ENCODE data around the gene KDM4E. TPM values are rescaled to one million over a fixed set of nuclear protein-coding genes. Genes with fewer than 3 reads are reported as not detected.

Gene KDM4E
- total and polyA plus RNA-seq, 4 donors, result not detected

DNA sequence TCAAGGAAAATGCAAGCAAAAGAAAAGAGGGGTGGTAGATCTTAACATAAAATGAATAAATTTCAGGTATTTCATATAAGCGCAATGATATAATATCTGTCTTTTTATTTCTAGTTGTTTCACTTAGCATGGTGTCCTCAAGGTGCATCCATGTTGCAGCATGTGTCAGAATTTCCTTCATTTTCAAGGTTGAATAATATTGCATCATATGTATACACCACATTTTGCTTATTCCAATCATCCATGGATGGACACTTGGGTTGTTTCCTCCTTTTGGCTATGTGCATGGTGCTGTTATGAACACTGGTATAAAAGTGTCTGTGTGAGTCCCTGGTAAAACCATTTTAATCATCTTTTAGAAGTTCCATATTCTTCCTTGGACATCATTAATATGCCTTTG, 17.2 kb downstream of the KDM4E start:
- Histone ChIP-seq H3K9me3 (ENCODE audit: control insufficient read depth in 4 of 4, low read length in 3 of 4) (no peaks in the 10 kb centered on the region), H3K4me3 (ENCODE audit: low read depth in 1 of 3, low read length in 3 of 3) (no peak overlapping the region), H3K27ac (ENCODE audit: low read depth in 1 of 2, low read length in 2 of 2) (no peak overlapping the region), H3K9ac (ENCODE audit: low read depth in 1 of 2, low read length in 2 of 2) (no peak overlapping the region), H3K27me3 (ENCODE audit: control insufficient read depth in 4 of 4, insufficient read depth in 4 of 4, low read length in 3 of 4) (peaks cover 0 to 13% (median 2%) of the 10 kb centered on the region in 4 donors), H3K4me1 (ENCODE audit: control insufficient read depth in 4 of 4, insufficient read depth in 4 of 4, low read length in 3 of 4) (no peaks in the 10 kb centered on the region), H3K36me3 (ENCODE audit: control insufficient read depth in 4 of 4, insufficient read depth in 3 of 4, low read depth in 1 of 4, low read length in 3 of 4) (no peaks in the 10 kb centered on the region)
- 96% methylated on average over 1 of the region's 1 CpG for WGBS
- no peak for TF ChIP-seq YY1 (IDR thresholded peaks at IDR 0.05)
- TF ChIP-seq SP1 (IDR thresholded peaks at IDR 0.05), result no peak
- no peak for TF ChIP-seq FOXA1 (IDR thresholded peaks at IDR 0.05)
- TF ChIP-seq, protein P1, sequence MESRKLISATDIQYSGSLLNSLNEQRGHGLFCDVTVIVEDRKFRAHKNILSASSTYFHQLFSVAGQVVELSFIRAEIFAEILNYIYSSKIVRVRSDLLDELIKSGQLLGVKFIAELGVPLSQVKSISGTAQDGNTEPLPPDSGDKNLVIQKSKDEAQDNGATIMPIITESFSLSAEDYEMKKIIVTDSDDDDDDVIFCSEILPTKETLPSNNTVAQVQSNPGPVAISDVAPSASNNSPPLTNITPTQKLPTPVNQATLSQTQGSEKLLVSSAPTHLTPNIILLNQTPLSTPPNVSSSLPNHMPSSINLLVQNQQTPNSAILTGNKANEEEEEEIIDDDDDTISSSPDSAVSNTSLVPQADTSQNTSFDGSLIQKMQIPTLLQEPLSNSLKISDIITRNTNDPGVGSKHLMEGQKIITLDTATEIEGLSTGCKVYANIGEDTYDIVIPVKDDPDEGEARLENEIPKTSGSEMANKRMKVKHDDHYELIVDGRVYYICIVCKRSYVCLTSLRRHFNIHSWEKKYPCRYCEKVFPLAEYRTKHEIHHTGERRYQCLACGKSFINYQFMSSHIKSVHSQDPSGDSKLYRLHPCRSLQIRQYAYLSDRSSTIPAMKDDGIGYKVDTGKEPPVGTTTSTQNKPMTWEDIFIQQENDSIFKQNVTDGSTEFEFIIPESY (IDR thresholded peaks at IDR 0.05), result no peak
- TF ChIP-seq, protein P2, sequence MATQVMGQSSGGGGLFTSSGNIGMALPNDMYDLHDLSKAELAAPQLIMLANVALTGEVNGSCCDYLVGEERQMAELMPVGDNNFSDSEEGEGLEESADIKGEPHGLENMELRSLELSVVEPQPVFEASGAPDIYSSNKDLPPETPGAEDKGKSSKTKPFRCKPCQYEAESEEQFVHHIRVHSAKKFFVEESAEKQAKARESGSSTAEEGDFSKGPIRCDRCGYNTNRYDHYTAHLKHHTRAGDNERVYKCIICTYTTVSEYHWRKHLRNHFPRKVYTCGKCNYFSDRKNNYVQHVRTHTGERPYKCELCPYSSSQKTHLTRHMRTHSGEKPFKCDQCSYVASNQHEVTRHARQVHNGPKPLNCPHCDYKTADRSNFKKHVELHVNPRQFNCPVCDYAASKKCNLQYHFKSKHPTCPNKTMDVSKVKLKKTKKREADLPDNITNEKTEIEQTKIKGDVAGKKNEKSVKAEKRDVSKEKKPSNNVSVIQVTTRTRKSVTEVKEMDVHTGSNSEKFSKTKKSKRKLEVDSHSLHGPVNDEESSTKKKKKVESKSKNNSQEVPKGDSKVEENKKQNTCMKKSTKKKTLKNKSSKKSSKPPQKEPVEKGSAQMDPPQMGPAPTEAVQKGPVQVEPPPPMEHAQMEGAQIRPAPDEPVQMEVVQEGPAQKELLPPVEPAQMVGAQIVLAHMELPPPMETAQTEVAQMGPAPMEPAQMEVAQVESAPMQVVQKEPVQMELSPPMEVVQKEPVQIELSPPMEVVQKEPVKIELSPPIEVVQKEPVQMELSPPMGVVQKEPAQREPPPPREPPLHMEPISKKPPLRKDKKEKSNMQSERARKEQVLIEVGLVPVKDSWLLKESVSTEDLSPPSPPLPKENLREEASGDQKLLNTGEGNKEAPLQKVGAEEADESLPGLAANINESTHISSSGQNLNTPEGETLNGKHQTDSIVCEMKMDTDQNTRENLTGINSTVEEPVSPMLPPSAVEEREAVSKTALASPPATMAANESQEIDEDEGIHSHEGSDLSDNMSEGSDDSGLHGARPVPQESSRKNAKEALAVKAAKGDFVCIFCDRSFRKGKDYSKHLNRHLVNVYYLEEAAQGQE (IDR thresholded peaks at IDR 0.05), result no peak
- TF ChIP-seq, protein P3, sequence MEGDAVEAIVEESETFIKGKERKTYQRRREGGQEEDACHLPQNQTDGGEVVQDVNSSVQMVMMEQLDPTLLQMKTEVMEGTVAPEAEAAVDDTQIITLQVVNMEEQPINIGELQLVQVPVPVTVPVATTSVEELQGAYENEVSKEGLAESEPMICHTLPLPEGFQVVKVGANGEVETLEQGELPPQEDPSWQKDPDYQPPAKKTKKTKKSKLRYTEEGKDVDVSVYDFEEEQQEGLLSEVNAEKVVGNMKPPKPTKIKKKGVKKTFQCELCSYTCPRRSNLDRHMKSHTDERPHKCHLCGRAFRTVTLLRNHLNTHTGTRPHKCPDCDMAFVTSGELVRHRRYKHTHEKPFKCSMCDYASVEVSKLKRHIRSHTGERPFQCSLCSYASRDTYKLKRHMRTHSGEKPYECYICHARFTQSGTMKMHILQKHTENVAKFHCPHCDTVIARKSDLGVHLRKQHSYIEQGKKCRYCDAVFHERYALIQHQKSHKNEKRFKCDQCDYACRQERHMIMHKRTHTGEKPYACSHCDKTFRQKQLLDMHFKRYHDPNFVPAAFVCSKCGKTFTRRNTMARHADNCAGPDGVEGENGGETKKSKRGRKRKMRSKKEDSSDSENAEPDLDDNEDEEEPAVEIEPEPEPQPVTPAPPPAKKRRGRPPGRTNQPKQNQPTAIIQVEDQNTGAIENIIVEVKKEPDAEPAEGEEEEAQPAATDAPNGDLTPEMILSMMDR (IDR thresholded peaks at IDR 0.05; ENCODE audit: low read depth, low read length, missing input control), result no peak
- no peak for TF ChIP-seq TAF1 (conservative IDR thresholded peaks at IDR 0.05)
- no peak for TF ChIP-seq HNF4G (IDR thresholded peaks at IDR 0.05)
- no peak for TF ChIP-seq RXRA (IDR thresholded peaks at IDR 0.05)
- no peak for DNase-seq (ENCODE audit: low spot score)

DNA sequence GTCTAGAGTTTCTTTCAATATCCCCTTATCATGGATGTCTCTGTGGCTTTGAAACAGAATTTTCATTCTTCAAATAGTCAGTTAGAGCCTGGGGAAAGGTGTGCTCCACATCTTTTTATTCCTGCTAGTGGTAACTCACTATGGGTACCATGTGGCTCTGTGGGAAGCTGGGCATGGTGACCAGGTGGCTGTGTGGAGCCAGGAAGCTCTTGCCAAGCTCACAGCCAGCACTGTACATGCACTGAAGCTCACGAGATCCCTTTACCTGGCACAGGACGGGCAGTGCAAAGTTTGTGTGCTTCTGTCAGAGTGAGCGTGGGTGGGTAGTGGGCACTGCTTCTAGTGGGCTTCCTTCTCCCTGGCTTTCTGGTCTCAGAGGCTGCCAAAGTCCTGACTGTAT, 17.8 kb downstream of the KDM4E start:
- Histone ChIP-seq H3K4me1 (ENCODE audit: control insufficient read depth in 4 of 4, insufficient read depth in 4 of 4, low read length in 3 of 4) (no peaks in the 10 kb centered on the region), H3K9me3 (ENCODE audit: control insufficient read depth in 4 of 4, low read length in 3 of 4) (no peaks in the 10 kb centered on the region), H3K27ac (ENCODE audit: low read depth in 1 of 2, low read length in 2 of 2) (no peak overlapping the region), H3K36me3 (ENCODE audit: control insufficient read depth in 4 of 4, insufficient read depth in 3 of 4, low read depth in 1 of 4, low read length in 3 of 4) (no peaks in the 10 kb centered on the region), H3K4me3 (ENCODE audit: low read depth in 1 of 3, low read length in 3 of 3) (no peak overlapping the region), H3K9ac (ENCODE audit: low read depth in 1 of 2, low read length in 2 of 2) (no peak overlapping the region), H3K27me3 (ENCODE audit: control insufficient read depth in 4 of 4, insufficient read depth in 4 of 4, low read length in 3 of 4) (peaks cover 0 to 13% (median 0%) of the 10 kb centered on the region in 4 donors)
- 76% methylated on average over 3 of the region's 3 CpGs for WGBS
- TF ChIP-seq RXRA (IDR thresholded peaks at IDR 0.05) (no peak), YY1 (IDR thresholded peaks at IDR 0.05) (no peak), HNF4A (conservative IDR thresholded peaks at IDR 0.05) (no peak), RAD21 (IDR thresholded peaks at IDR 0.05) (no peak), FOXA2 (IDR thresholded peaks at IDR 0.05) (no peak), JUND (IDR thresholded peaks at IDR 0.05) (no peak), HNF4G (IDR thresholded peaks at IDR 0.05) (no peak), SP1 (IDR thresholded peaks at IDR 0.05) (no peak), EGR1 (IDR thresholded peaks at IDR 0.05; ENCODE audit: low read depth in 2 of 2) (no peak)
- TF ChIP-seq, protein P4, sequence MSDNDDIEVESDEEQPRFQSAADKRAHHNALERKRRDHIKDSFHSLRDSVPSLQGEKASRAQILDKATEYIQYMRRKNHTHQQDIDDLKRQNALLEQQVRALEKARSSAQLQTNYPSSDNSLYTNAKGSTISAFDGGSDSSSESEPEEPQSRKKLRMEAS (IDR thresholded peaks at IDR 0.05), result no peak
- TF ChIP-seq, protein P1 (IDR thresholded peaks at IDR 0.05), result no peak
- TF ChIP-seq, protein P3 (IDR thresholded peaks at IDR 0.05; ENCODE audit: low read depth, low read length, missing input control), result no peak
- TF ChIP-seq, protein P5, sequence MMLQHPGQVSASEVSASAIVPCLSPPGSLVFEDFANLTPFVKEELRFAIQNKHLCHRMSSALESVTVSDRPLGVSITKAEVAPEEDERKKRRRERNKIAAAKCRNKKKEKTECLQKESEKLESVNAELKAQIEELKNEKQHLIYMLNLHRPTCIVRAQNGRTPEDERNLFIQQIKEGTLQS (IDR thresholded peaks at IDR 0.05), result no peak
- no peak for DNase-seq (ENCODE audit: low spot score)
